Measurements from ENCODE around the gene PDHA1.
A peak's percentile ranks its signal among the peaks of the same experiment; 100 is the strongest.

The PDHA1 gene

DNA sequence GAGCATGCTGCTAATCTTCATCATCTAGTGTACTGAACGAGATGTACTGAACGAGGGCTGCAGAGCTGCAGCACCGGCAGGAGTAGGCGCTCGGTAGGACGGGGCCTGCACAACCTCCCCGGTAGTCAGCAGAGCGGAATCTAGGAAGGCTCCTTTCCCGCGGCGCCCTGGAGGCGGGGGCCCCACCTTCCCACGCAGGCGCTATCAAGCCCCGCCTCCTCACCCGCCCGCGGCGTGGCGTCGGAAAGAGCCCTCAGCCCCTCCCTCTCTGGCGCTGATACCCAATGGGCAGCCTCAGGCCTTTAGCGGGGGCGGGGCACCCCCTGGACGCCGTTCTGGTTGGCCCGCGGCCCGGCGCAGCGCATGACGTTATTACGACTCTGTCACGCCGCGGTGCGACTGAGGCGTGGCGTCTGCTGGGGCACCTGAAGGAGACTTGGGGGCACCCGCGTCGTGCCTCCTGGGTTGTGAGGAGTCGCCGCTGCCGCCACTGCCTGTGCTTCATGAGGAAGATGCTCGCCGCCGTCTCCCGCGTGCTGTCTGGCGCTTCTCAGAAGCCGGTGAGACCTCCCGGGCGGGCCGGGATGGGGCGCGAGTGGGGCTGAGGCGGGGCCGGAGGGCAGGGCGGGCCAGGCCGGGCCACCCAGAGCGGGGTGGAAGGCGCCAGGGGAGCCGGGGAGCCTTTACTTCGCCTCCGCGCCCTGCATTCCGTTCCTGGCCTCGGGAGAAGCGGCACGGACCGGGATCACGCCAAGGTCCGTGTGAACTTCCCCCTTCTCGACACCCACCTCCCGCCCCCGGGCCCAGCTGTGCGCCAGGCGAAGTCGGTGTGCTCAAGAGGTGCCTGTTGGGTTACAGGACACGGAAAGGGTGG is at the start of gene PDHA1:
Gene PDHA1, plus strand, starts transcription at position 393 of the 874 bp plus-strand sequence. Its CDS starts 111 bp downstream, at position 504.
- DNase-seq (ENCODE audit: low spot score): peak; percentile 93

DNA sequence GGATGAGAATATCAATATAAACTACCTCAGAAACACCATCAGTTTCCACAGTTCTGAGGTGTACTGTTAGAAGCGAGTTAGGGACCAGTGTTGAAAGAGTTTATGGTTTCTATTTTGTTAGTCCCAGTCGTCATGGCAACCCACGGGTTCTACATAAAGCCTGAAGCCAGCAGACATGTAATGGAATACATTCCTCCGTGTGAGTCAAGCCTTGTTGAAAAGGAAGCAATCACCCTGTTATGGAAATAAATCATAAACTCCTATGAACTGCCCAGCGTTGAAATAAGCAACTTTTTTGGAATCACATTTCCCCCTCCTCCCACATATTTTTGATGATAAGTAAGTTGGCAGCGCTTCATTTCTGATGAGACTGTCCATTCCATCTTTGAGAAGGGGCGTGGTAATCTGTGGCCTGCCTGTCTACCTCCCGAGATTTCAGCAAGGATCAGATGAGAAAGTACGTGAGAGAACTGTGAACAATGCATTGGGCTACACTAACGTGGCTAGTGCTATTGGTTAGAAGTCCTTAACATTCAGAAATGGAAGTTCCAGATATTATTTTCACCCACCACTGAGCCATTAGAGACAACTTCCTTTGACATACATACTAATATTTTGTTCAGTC is 40.4 kb upstream of the PDHA1 start:
- DNase-seq (ENCODE audit: low spot score): no peak

DNA sequence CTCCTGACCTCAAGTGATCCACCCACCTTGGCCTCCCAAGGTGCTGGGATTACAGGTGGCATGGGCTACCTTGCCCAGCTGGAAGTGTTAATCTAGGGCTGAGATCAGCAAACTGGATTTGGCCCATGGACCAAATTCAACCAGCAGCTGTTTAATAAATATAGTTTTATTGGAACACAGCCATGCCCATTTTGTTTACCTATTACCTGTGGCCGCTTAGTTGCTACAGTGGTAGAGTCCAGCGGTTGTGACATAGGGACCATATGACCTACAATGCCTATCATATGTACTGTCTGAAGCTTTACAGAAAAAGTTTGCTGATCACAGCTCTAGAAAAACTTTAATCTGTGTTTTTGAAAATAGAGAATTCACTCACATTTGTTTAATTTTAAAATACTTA is 17.2 kb upstream of the PDHA1 start:
- no peak for DNase-seq (ENCODE audit: low spot score)

DNA sequence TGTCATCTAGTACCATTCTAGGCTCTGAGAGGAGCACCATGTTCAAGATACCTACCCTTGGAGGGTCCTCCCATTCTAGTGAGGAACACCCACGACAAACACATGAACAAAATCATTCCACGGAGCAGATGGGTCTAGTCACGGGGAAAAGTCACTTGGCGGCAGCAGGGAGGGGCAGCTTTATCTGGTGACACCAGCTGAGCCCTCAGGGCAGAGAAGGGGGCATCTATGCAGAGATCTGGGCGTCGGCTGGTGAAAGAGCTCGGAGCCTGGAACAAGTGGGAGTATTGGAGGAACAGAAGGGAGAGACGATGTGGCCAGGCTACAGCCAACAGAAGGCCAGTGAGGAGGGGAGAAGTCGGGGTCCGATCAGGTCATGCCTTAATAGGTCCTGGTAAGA is 11.9 kb upstream of the PDHA1 start:
- peak; percentile 73 for DNase-seq (ENCODE audit: low spot score)

DNA sequence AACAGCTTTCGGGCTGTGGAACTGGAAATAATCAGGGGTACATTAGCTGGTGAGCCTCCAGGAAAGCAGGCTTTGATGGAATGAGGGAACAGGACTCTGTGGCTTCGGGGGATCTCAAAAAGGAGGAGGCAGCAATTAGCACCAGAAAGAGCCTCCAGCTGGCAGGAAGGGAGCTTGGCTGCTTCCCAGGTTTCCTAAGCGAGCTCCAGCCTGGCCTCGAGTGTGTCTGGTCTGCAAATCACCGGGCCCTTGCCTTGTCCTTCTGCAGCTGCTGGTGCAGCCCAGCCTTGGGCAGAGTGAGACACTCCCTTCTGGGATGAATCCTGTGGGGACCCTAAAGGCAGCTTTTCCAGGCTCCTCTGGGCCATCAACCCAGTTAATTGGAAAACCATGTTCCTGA is 10.7 kb upstream of the PDHA1 start:
- DNase-seq (ENCODE audit: low spot score): no peak

DNA sequence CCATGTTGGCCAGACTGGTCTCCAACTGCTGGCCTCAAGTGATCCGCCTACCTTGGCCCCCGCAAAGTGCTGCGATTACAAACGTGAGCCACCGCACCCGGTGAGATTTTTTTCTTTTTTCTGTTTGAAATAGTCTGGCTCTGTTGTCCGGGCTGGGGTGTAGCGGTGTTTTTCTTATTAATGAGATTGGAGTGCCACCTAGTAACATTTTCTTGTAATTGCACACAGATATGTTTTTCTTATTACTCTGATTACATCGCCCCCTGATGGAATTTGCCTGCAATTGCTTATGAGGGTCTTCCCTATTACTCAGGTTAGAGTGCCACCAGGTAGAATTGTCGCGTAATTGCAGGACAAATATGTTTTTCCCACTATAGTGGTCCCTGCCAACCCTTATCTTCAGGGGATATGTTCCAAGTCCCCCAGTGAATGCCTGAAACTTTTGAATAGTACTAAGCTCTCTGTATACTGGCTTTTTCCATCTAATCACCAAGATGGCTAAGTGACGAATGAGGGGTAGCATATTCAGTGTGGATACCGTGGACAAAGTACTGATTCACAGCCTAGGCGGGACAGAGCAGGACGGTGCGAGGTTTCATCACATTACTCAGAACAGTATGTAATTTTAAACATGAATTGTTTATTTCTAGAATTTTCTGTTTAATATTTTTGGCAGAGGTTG is 8.6 kb upstream of the PDHA1 start:
- DNase-seq (ENCODE audit: low spot score): peak; percentile 71

DNA sequence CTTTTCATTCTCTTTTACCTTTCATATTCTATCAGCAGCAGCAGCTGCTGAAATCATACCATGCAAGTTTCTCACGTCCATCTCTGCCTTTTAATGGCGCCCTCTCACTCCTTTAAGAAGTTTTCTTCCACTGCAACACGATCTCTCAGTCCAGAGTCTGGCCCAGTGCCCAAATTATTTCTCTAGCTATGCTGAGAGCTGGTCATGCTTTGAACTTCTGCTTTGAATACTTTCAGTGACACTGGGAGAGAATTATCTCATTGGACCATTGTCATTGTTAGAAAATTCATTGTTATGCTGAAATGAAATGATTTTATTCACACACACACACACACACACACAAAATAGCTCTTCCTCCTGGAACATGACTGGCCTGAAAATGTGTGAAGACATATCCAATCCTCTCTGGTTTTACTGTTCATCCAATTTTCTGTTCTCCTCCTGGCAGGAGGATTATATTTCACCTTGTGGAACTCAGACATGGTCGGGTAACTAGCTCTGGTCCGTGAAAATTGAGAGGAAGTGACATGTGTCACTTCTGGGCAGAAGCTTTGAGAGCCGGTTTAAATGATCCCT is 1.3 kb upstream of the PDHA1 start:
- no peak for DNase-seq (ENCODE audit: low spot score)

DNA sequence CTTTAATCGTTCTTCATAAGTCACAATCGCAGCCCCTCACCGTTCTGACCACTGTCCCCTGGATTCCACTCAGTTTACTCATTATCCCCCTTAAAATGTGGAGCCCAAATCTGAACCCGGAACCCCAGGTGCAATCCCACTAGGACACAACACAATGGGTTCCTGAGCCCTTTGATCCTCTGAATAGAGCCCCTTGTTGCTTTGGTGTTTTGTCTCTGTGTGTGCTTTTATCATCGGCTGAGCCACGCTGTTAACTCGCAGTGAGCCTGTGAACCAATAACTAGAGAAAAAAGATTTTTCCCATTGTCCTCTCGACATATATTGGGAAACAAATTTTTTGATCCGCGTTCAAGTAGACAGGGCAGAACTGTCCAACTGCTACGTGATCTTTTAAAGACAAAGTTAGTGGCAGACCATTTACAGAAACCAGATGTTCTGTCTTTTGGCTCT is 617 bp upstream of the PDHA1 start:
- DNase-seq (ENCODE audit: low spot score): no peak

DNA sequence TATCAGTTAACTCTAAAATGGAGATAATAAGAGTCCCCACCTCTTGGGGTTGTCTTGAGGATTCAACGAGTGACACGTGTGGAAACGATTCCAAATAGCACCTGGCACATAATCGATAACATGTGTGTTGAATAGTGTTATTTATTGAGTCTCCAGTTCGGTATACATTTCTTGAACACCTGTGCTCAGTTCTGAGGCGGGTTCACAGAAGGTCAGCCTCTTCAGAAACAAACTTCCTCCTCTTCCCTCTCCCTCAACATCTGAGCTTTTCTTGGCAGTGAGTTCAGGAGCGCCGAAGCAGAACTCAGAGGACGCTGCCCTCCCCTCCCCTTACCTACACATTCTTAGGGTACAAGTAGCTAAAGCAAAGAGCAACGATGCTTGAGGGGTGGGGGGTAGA is 934 bp downstream of the PDHA1 start:
- no peak for DNase-seq (ENCODE audit: low spot score)

DNA sequence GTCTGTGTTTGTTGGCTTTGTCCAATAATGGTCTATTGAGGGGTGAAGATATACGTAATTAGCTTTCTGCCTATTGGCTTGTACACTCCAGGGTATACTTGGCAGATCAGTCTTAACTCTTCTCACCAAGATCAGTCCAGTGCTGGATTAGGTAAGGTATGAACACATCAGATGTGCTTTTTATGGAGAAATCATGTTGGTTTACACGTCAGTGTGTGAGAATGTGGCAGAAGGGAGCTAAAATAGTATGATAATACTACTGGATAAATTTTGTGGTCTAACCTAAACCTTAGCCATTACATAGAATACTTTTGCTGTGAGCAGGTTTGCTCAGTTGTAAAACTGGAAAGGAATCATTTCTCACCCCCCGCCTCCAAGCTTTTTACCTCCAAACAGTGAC is 4.2 kb downstream of the PDHA1 start:
- DNase-seq (ENCODE audit: low spot score): no peak

DNA sequence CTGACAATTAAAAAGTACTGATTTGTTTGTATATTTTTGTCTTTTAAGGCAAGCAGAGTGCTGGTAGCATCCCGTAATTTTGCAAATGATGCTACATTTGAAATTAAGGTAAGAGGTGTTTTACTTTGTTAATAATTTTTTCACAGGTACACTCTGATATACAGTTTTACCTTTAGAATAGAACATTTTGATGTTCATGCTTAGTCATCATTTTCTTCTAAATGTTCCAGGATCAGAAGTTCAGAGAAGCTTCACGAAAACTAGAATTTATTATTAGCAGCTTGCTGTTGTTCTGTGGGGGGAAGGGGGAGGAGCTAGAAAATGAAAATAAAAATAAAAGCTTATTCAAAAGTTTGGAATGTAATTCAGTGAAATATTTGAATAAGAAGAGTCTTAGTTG is 5.5 kb downstream of the PDHA1 start:
- DNase-seq (ENCODE audit: low spot score): no peak

DNA sequence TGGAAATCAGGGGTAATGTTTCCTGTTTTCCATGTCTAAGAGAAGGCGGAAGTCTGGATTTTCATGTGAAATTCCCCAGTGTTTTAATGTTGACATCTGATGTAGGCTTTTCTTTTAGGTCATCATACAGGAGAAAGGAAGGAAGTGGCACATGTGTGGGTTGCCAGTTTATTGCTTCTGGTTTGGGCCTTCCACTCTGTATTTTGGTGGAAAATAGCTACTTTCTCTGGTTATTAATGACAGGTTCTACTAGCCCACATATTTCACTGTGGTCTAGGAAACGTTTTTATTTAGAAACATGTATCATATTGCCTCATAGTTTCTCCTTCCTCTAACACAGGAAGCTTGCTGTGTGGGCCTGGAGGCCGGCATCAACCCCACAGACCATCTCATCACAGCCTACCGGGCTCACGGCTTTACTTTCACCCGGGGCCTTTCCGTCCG is 7.2 kb downstream of the PDHA1 start:
- no peak for DNase-seq (ENCODE audit: low spot score)

DNA sequence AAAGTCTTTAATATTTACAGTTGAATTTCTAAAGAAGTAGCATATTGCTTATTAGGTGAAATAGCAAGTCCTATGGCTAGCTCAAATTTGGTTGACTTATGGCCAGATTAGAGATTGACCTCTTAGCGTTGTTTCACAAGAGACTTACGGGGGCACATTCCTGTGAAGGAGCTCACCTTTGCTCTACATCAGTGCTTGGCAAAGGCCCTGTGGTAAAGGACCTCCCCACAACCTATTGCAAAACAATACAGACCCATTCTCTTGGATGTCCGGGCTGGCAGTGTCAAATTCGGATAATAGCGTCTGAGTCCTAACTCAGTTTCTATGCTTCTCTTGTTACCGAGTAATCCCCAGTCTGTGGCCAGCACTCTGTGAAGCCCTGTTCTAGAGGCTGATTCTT is 10.9 kb downstream of the PDHA1 start:
- DNase-seq (ENCODE audit: low spot score): no peak

DNA sequence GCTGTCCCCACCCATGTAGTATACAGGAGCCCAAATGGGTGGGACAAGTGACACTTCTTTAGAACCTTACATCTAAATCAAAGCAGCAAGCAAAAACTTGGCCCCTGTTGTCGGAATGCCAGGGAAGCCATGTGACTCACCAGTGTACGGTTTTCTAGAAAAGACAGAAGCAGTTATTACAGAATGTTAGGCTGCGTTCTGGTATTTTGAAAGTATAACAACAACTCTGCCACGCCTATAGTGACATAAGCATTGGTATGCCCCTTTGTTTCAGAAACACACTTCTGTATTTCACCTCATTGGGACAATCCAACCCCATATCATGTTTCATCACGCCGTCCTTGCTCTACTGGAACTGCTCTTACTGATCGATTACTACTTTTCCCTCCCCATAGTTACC is 14.8 kb downstream of the PDHA1 start:
- DNase-seq (ENCODE audit: low spot score): no peak

DNA sequence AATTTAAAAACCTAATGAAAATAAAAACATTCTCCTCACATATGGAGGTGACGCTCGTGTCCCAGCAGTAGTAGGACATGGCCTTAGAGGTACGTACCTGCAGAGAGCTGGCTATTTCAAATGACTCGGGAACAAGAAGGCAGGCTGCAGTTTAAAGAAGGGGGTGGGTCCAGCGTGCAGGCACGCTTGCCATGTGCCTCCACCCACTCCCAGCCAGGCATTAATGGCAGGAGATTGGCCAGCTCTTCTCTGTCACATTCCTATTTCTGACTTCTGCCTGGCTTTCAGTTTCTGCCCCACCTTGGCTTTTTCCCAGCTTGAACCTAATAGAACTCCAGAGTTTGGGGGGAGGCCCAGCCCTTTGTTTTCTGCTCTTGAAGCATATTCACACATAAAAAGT is 17.2 kb downstream of the PDHA1 start:
- DNase-seq (ENCODE audit: low spot score): no peak

DNA sequence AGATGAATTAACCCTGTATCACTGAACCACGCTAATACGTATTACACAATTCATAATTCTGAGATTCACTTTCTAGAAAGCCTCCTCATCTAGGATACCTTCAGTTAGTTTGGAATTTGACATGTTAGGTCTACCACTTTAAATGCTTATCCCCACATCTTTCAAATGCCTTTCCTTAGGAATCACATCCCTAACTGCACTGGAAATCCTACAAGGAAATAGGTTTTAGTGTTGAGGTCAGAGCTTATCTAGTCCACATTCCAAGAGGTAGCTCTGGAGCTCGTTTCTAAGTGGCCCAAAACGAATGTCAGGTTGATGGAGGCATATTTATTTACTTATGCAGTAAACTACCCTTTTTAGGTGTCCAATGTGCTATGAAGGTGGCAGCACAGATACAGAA is 18.0 kb downstream of the PDHA1 start:
- no peak for DNase-seq (ENCODE audit: low spot score)

DNA sequence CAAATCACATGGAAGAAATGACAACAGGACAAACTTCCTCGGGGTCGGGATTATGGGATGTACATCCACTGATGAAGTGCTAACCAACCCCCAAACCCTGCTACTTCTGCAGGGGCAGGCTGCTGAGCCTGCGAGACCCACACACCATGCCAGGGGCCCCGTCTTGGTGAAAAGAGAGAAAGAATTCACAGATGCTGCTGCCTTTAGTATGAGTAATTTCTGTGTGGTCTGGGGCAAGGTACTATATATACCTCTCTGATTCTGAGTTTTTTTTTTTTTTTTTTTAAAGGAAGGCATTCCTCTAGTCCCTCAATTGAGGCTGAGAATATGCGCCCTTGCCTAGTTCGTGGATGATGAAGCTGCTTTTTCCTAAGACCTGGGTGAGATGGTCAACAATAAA is 24.8 kb downstream of the PDHA1 start:
- no peak for DNase-seq (ENCODE audit: low spot score)

DNA sequence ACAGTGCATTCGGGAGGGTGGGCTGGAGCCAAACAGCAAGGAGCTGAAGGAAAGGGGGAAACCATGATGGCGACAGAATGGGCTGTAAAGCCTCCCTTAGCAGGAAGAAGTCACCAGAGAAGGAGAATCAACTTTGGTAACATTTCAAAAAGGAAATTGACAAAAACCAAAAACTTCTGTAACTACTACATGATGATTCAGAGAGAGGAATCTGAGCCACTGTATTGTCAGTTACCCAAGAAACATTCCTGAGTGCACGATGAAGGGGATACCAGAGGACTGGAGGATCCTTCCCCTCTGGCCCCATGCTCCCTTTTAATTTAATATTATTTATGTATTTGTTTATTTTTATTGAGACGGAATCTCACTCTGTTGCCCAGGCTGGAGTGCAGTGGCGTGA is 26.3 kb downstream of the PDHA1 start:
- DNase-seq (ENCODE audit: low spot score): no peak

DNA sequence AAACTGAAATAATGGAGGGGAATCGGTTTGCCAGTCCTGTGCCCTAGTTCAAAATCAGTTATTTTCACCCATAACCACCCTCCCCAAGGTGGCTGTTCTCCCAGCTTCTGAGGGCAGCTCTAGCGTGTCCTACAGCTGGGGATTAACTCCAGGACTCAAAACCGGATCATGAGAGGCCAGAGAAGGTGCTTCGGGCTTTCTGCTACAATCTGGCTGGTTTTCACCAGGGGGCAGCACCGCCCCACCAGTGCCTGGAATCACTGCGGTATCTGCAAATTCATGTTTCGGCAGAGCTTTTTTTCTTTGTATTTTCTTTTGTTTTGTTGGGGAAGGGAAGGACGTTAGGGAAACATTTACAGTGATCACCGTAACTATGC is 28.4 kb downstream of the PDHA1 start:
- peak; percentile 2 for DNase-seq (ENCODE audit: low spot score)

DNA sequence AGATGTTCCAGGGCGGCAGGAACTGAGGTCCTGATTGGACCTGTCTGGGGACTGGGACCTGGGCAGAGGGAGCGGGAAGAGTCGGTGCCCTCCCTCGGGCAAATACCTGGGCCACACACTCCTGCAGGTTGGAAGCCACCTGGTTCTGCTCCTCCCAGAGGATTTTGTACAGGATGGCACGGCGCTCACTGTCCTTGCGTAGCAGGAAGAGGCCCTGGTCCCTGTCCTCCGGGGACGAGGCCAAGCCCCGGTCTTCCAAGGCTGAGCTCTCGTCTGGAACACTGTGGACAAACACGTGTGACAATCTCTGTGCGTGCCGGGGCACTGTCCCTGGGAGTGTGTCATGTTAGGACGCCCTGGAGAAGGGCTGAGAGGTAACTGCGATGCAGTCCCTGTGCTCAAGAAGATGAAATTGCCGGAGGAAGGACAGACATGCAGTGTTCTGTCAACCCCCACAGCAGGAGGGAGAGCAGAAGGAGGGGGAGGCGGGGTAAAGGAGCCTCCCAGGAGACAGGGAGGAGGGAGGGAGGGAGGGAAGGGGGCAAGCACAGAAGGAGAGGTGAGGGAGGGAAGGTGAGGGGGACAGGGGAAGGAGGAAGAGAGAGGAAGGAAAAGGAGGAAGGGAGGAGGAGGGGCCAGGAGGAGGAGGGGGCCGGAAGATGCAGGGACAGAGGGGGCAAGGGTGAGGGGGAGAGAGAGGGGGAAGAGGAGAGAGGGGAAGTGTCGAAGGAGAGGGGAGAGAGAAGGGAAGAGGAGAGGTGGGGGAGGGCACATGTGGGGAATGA is 29.0 kb downstream of the PDHA1 start:
- DNase-seq (ENCODE audit: low spot score): no peak

DNA sequence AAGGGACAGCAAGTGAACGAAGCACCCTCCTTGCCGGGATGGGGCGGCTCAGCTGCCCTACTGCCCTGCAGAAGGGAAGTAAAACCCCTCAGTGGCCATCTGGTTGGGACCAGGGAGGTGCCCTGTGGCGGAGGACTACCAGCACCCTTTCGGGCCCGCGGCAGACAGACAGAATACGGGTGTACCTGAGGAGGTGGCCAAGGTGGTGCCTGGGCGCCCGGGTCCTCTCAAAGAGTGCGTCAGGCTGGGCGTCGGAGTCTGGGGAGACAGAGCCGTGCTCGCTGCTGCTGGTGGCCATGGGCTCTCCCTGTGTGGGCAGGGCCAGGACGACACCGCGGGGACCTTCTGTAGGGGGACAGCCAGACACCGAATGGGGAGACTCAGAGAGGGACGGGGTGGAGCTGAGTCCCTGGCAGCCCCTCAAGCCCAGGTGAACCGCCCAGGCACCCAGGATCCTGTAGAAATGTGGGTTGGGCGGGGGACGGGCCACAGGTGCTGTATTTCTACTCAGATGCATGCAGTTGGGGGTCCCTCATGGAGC is 29.7 kb downstream of the PDHA1 start:
- no peak for DNase-seq (ENCODE audit: low spot score)

DNA sequence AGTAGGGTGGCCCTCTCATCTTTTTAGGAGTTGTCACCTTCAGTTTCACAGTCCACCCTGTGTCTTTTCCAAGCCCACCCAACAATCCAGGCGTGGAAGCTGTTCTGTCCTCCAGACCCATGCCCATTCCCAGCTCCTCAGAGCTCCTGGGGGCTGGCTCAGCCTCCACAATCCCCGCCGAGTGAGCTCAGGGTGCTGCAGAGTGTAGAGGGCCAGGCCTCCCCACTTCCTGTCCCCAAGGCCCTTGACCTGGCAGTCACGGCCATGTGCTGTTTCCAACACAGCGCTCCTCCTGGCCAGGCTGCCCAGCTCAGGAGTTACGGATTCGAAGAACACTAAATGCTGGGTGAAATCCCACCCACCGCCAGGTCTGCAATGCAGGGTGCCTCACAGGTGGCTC is 31.8 kb downstream of the PDHA1 start:
- DNase-seq (ENCODE audit: low spot score): no peak

Data from hematopoietic multipotent progenitor cell treated with erythropoietin and hydrocortisone succinate and interleukin-3 and kit ligand, for 15 days (in vitro differentiated cells).